ENCODE measurements around the gene ITPK1. TPM values are rescaled to one million over a fixed set of nuclear protein-coding genes. Genes with fewer than 3 reads are reported as not detected.
"Not testable (repeated sequence)": the region's sequence is repeated elsewhere in the genome, so short reads cannot be mapped to it uniquely, and the experiment has no call there.

The ITPK1 gene
- total and polyA plus RNA-seq, 8 donors: 17.8 to 46.3 (median 28.9) TPM

DNA sequence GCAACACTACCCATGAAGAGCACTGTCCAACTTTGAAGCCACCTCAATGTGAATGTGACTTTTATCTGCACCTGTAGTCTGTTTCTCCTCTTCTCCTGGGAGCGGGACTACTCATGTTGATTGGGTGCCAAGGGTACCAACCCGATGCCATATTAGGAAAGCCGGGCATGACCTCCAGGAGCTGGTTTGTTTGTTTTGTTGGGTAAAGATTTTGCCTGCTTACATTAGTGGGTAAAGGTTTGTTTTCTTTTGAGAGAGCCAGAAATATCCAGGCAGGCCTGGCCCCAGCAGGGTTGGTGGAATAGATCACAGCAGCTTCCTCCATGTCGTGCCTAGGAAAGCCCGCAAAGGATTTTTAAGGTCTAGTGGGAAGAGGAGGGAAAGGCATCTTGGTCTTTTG is 19.7 kb upstream of the ITPK1 start:
- peak overlapping the region in 4 of 5 donors; percentile 33 to 71 (median 68) for H3K27ac ChIP-seq
- intact Hi-C loops (cut with DNase I; ENCODE audit: low total_unique reads): loop anchor here (10.0 kb wide), 1 partner anchor 181 kb away; no protein-coding TSS in a partner anchor
- peak; percentile 39 to 76 for DNase-seq

DNA sequence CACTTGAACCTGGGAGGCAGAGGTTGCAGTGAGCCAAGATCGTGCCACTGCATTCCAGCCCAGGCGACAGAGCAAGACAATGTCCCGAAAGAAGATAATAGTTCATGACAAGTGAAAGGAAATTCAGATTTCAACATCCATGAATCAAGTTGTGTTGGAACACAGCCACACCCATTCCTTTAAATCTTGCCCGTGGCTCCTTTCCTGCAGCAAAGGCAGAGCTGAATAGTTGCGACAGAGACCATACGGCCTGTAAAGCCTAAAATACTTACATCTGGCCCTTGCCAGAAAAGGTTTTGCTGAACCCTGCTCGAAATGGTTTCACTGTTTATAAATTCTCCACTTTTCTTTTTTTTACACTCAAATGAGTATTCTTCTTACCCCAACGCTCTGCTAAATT is 17.7 kb upstream of the ITPK1 start:
- Histone ChIP-seq H3K4me3 (no peak overlapping the region), H3K4me1 (peaks cover 6 to 54% (median 47%) of the 10 kb centered on the region in 4 donors), H3K27ac (peak overlapping the region in 4 of 5 donors; percentile 37 to 59 (median 56)), H3K36me3 (no peaks in the 10 kb centered on the region), H3K9me3 (no peaks in the 10 kb centered on the region), H3K27me3 (no peaks in the 10 kb centered on the region)
- no peak for DNase-seq
- peak in 2 of 3 donors; percentile 18 to 38 for TF ChIP-seq POLR2AphosphoS5 (IDR thresholded peaks at IDR 0.05)
- TF ChIP-seq POLR2A (IDR thresholded peaks at IDR 0.05): no peak
- WGBS, 5 donors: 52 to 70% (median 62%) methylated on average over 8 of the region's 8 CpGs
- intact Hi-C loops (cut with DNase I; ENCODE audit: low total_unique reads): loop anchor here (10.0 kb wide), 1 partner anchor 179 kb away; no protein-coding TSS in a partner anchor

More for the DNA sequence above, 19.7 kb upstream of the ITPK1 start:
- WGBS, 5 donors: 28 to 59% (median 35%) methylated on average over 3 to 5 of the region's 5 CpGs
- H3K4me1 ChIP-seq: peaks cover 10 to 71% (median 56%) of the 10 kb centered on the region in 4 donors
- TF ChIP-seq EP300 (IDR thresholded peaks at IDR 0.05) (no peak), POLR2AphosphoS5 (IDR thresholded peaks at IDR 0.05) (peak in 1 of 3 donors; percentile 33)
- H3K36me3 ChIP-seq: no peaks in the 10 kb centered on the region
- no peaks in the 10 kb centered on the region for H3K9me3 ChIP-seq
- no peak overlapping the region for H3K4me3 ChIP-seq
- H3K27me3 ChIP-seq: no peaks in the 10 kb centered on the region

DNA sequence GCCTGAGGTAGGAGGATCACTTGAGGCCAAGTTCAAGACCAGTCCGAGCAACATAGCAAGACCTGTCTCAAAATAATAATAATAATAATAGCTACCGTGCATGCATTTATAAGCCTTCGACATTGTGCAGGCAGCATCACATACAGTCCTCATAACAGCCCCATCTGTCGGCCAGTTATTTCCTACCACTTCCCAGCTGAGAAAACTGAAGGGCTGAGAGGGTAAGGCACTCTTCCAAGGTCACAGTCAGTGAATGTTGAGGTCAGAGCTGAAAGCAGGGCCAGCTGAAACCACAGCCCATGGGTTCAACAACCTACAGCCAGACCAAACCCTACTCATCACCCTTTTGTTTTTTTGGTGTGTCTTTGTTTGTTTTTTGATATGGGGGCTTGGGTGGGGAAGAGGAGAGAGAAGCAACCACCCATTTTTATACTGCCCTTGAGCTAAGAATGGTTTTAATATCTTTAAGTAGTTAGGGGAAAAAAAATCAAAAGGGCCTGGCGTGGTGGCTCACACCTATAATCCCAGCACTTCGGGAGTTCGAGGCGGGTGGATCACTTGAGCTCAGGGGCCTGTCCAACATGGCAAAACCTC is 16.8 kb upstream of the ITPK1 start:
- Histone ChIP-seq H3K4me1 (peaks cover 6 to 46% (median 38%) of the 10 kb centered on the region in 4 donors), H3K9me3 (no peaks in the 10 kb centered on the region), H3K27ac (peak overlapping the region in 4 of 5 donors; percentile 37 to 59 (median 56)), H3K4me3 (no peak overlapping the region), H3K36me3 (no peaks in the 10 kb centered on the region), H3K27me3 (no peaks in the 10 kb centered on the region)
- DNase-seq: peak; percentile 63 to 72
- TF ChIP-seq EP300 (IDR thresholded peaks at IDR 0.05): no peak
- TF ChIP-seq, protein P1, sequence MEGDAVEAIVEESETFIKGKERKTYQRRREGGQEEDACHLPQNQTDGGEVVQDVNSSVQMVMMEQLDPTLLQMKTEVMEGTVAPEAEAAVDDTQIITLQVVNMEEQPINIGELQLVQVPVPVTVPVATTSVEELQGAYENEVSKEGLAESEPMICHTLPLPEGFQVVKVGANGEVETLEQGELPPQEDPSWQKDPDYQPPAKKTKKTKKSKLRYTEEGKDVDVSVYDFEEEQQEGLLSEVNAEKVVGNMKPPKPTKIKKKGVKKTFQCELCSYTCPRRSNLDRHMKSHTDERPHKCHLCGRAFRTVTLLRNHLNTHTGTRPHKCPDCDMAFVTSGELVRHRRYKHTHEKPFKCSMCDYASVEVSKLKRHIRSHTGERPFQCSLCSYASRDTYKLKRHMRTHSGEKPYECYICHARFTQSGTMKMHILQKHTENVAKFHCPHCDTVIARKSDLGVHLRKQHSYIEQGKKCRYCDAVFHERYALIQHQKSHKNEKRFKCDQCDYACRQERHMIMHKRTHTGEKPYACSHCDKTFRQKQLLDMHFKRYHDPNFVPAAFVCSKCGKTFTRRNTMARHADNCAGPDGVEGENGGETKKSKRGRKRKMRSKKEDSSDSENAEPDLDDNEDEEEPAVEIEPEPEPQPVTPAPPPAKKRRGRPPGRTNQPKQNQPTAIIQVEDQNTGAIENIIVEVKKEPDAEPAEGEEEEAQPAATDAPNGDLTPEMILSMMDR (IDR thresholded peaks at IDR 0.05): peak in 3 of 7 experiments; percentile 8 to 36 (median 21)
- intact Hi-C loops (cut with DNase I; ENCODE audit: low total_unique reads): loop anchor here (10.0 kb wide), 1 partner anchor 178 kb away; no protein-coding TSS in a partner anchor
- WGBS, 5 donors: 61 to 67% (median 64%) methylated on average over 8 of the region's 8 CpGs

DNA sequence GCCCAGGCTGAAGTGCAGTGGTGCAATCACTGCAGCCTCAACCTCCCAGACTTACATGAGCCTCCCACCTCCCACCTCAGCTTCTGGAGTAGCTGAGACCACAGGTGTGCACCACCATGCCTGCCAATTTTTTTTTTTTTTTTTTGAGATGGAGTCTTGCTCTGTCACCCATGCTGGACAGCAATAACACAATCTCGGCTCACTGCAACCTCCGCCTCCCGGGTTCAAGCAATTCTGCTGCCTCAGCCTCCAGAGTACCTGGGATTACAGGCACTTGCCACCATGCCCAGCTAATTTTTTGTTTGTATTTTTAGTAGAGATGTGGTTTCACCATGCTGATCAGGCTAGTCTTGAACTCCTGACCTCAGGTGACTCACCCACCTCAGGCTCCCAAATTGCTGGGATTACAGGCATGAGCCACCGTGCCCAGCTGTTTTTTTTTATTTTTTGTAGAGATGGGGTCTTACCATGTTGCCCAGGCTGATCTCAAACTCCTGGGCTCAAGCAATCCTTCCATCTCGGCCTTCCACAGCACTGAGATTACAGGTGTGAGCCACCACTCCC is 15.6 kb upstream of the ITPK1 start:
- 77 to 89% (median 84%) methylated on average over 5 of the region's 5 CpGs for WGBS, 5 donors

DNA sequence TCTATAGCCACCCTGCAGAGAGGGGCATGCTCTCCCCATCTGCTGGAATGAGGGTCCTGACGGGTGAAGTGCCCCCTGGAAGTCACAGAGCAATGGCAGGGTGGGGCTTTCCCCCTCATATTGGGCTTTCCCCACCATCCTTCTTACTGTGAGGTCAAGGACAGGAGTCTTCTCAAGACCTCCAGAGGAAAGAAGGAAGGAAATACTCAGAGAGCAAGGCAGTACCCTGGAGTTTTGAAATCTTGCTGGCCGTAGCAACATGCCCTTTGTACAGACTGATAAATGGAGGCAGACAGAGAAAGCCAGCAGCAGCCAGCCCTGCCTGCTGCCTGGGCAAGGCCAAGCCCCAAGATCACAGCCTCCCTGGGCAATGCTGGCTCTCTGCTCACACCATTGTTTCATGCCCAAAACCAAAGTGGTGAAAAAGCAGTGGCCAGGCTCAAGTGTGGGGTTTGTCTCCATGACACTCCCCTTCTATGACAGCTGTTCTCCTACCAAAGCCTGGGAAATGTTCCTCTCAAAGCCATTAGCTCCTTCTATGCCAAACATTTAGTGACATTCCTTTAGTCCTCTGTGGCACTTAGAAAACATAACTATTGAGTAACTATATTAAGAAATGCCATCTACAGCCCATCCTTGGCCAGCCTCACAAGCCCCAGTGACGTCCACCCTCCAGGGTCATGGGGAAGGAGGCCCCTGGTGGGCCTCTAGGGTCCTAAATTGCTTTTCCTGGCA is 13.2 kb upstream of the ITPK1 start:
- 31 to 74% (median 55%) methylated on average over 3 of the region's 3 CpGs for WGBS, 5 donors
- intact Hi-C loops (cut with DNase I; ENCODE audit: low total_unique reads): no loop called here
- Histone ChIP-seq H3K4me1 (peaks cover 0 to 17% (median 17%) of the 10 kb centered on the region in 4 donors), H3K27ac (no peak overlapping the region), H3K4me3 (no peak overlapping the region), H3K9me3 (no peaks in the 10 kb centered on the region), H3K36me3 (no peaks in the 10 kb centered on the region), H3K27me3 (no peaks in the 10 kb centered on the region)
- no peak for TF ChIP-seq EP300 (IDR thresholded peaks at IDR 0.05)
- TF ChIP-seq POLR2AphosphoS5 (IDR thresholded peaks at IDR 0.05): no peak
- TF ChIP-seq, protein P1 (IDR thresholded peaks at IDR 0.05): no peak
- TF ChIP-seq POLR2A (IDR thresholded peaks at IDR 0.05): no peak
- no peak for DNase-seq

More for the DNA sequence above, 15.6 kb upstream of the ITPK1 start:
- H3K36me3 ChIP-seq, H3K4me3 ChIP-seq, DNase-seq, H3K27me3 ChIP-seq, H3K9me3 ChIP-seq, H3K27ac ChIP-seq: not testable (repeated sequence)
- intact Hi-C loops (cut with DNase I; ENCODE audit: low total_unique reads): loop anchor here (10.0 kb wide), 1 partner anchor 177 kb away; no protein-coding TSS in a partner anchor
- peaks cover 6 to 40% (median 35%) of the 10 kb centered on the region in 4 donors for H3K4me1 ChIP-seq

All from stomach (tissue), 9 donors.